Measurements from ENCODE around the gene FAM120B. TPM values are rescaled to one million over a fixed set of nuclear protein-coding genes. Genes with fewer than 3 reads are reported as not detected.
"Not testable (repeated sequence)": the region's sequence is repeated elsewhere in the genome, so short reads cannot be mapped to it uniquely, and the experiment has no call there.

FAM120B gene
- total RNA-seq, 3 donors from 2014 or later = 13.8 to 14.3 (median 14.3) TPM

- ATAC-seq (no peak), DNase-seq (no peak)
- Mint-ChIP-seq H3K4me3 (no peak overlapping the region), H3K4me1 (ENCODE audit: low read depth) (no peaks in the 10 kb centered on the region), H3K9me3 (no peaks in the 10 kb centered on the region), H3K36me3 (ENCODE audit: insufficient read depth) (peaks cover 47% of the 10 kb centered on the region), H3K27me3 (ENCODE audit: low read depth) (no peaks in the 10 kb centered on the region)
Observed at GRCh38 chr6:170402318-170403040, 95.9 kb downstream of the FAM120B start.

- peaks cover 5% of the 10 kb centered on the region for H3K9me3 Mint-ChIP-seq
- no peak for ATAC-seq
- no peak for DNase-seq
- H3K27me3 Mint-ChIP-seq (ENCODE audit: low read depth) = no peaks in the 10 kb centered on the region
- H3K36me3 Mint-ChIP-seq (ENCODE audit: insufficient read depth) = peaks cover 48% of the 10 kb centered on the region
- no peaks in the 10 kb centered on the region for H3K4me1 Mint-ChIP-seq (ENCODE audit: low read depth)
- H3K4me3 Mint-ChIP-seq = no peak overlapping the region
Observed at GRCh38 chr6:170403451-170403850, 96.9 kb downstream of the FAM120B start.

- Mint-ChIP-seq H3K36me3 (ENCODE audit: insufficient read depth) (peaks cover 48% of the 10 kb centered on the region), H3K27me3 (ENCODE audit: low read depth) (no peaks in the 10 kb centered on the region), H3K4me1 (ENCODE audit: low read depth) (no peaks in the 10 kb centered on the region), H3K9me3 (peaks cover 5% of the 10 kb centered on the region), H3K4me3 (no peak overlapping the region)
- DNase-seq (no peak), ATAC-seq (no peak)
Observed at GRCh38 chr6:170404036-170404435, 97.5 kb downstream of the FAM120B start.

GRCh38 chr6:170404697-170405096 lies 98.1 kb downstream of the FAM120B start:
- Mint-ChIP-seq H3K36me3 (ENCODE audit: insufficient read depth) (peaks cover 48% of the 10 kb centered on the region), H3K9me3 (peaks cover 5% of the 10 kb centered on the region), H3K4me3 (no peak overlapping the region), H3K4me1 (ENCODE audit: low read depth) (no peaks in the 10 kb centered on the region), H3K27me3 (ENCODE audit: low read depth) (no peaks in the 10 kb centered on the region)
- no peak for DNase-seq
- ATAC-seq = no peak

GRCh38 chr6:170405311-170405975 lies 98.9 kb downstream of the FAM120B start:
- ATAC-seq = no peak
- Mint-ChIP-seq H3K4me3 (no peak overlapping the region), H3K9me3 (peaks cover 11% of the 10 kb centered on the region), H3K36me3 (ENCODE audit: insufficient read depth) (peaks cover 48% of the 10 kb centered on the region), H3K4me1 (ENCODE audit: low read depth) (no peaks in the 10 kb centered on the region), H3K27me3 (ENCODE audit: low read depth) (no peaks in the 10 kb centered on the region)
- DNase-seq = no peak

- no peaks in the 10 kb centered on the region for H3K27me3 Mint-ChIP-seq (ENCODE audit: low read depth)
- ATAC-seq (no peak), DNase-seq (no peak)
- no peaks in the 10 kb centered on the region for H3K4me1 Mint-ChIP-seq (ENCODE audit: low read depth)
- peaks cover 23% of the 10 kb centered on the region for H3K9me3 Mint-ChIP-seq
- H3K36me3 Mint-ChIP-seq (ENCODE audit: insufficient read depth) = peaks cover 42% of the 10 kb centered on the region
- H3K4me3 Mint-ChIP-seq = no peak overlapping the region
Observed at GRCh38 chr6:170407200-170407599, 100.6 kb downstream of the FAM120B start.

- Mint-ChIP-seq H3K9me3 (peaks cover 23% of the 10 kb centered on the region), H3K4me1 (ENCODE audit: low read depth) (no peaks in the 10 kb centered on the region), H3K27me3 (ENCODE audit: low read depth) (no peaks in the 10 kb centered on the region), H3K36me3 (ENCODE audit: insufficient read depth) (peaks cover 38% of the 10 kb centered on the region), H3K4me3 (no peak overlapping the region)
- DNase-seq (no peak), ATAC-seq (no peak)
Observed at GRCh38 chr6:170407932-170408331, 101.4 kb downstream of the FAM120B start.

- Mint-ChIP-seq H3K36me3 (ENCODE audit: insufficient read depth) (peaks cover 26% of the 10 kb centered on the region), H3K9me3 (peaks cover 34% of the 10 kb centered on the region)
- H3K4me1 Mint-ChIP-seq (ENCODE audit: low read depth); H3K4me3 Mint-ChIP-seq; ATAC-seq; H3K27me3 Mint-ChIP-seq (ENCODE audit: low read depth); DNase-seq: not testable (repeated sequence)
Observed at GRCh38 chr6:170409746-170410145, 103.2 kb downstream of the FAM120B start.

GRCh38 chr6:170410241-170410640 lies 103.7 kb downstream of the FAM120B start:
- Mint-ChIP-seq H3K4me1 (ENCODE audit: low read depth) (no peaks in the 10 kb centered on the region), H3K36me3 (ENCODE audit: insufficient read depth) (peaks cover 21% of the 10 kb centered on the region)
- no peak for ATAC-seq

GRCh38 chr6:170415318-170415717 lies 108.8 kb downstream of the FAM120B start:
- DNase-seq = no peak
- Mint-ChIP-seq H3K4me1 (ENCODE audit: low read depth) (no peaks in the 10 kb centered on the region), H3K4me3 (no peak overlapping the region), H3K36me3 (ENCODE audit: insufficient read depth) (no peaks in the 10 kb centered on the region), H3K9me3 (peaks cover 29% of the 10 kb centered on the region), H3K27me3 (ENCODE audit: low read depth) (peaks cover 14% of the 10 kb centered on the region)
- ATAC-seq = no peak

More at GRCh38 chr6:170410241-170410640, 103.7 kb downstream of the FAM120B start:
- Mint-ChIP-seq H3K9me3 (peaks cover 38% of the 10 kb centered on the region), H3K27me3 (ENCODE audit: low read depth) (peaks cover 4% of the 10 kb centered on the region), H3K4me3 (no peak overlapping the region)
- no peak for DNase-seq

- Mint-ChIP-seq H3K9me3 (peaks cover 20% of the 10 kb centered on the region), H3K4me1 (ENCODE audit: low read depth) (no peaks in the 10 kb centered on the region), H3K4me3 (no peak overlapping the region), H3K27me3 (ENCODE audit: low read depth) (peaks cover 14% of the 10 kb centered on the region), H3K36me3 (ENCODE audit: insufficient read depth) (no peaks in the 10 kb centered on the region)
- DNase-seq (no peak), ATAC-seq (no peak)
Observed at GRCh38 chr6:170416303-170416702, 109.7 kb downstream of the FAM120B start.

- DNase-seq (no peak), ATAC-seq (no peak)
- peaks cover 17% of the 10 kb centered on the region for H3K9me3 Mint-ChIP-seq
- H3K36me3 Mint-ChIP-seq (ENCODE audit: insufficient read depth) = no peaks in the 10 kb centered on the region
- H3K4me1 Mint-ChIP-seq (ENCODE audit: low read depth) = no peaks in the 10 kb centered on the region
- peaks cover 14% of the 10 kb centered on the region for H3K27me3 Mint-ChIP-seq (ENCODE audit: low read depth)
- no peak overlapping the region for H3K4me3 Mint-ChIP-seq
Observed at GRCh38 chr6:170416959-170417606, 110.5 kb downstream of the FAM120B start.

GRCh38 chr6:170417881-170418280 lies 111.3 kb downstream of the FAM120B start:
- DNase-seq (no peak), ATAC-seq (no peak)
- Mint-ChIP-seq H3K4me3 (no peak overlapping the region), H3K9me3 (peaks cover 17% of the 10 kb centered on the region), H3K4me1 (ENCODE audit: low read depth) (no peaks in the 10 kb centered on the region), H3K27me3 (ENCODE audit: low read depth) (peaks cover 17% of the 10 kb centered on the region), H3K36me3 (ENCODE audit: insufficient read depth) (no peaks in the 10 kb centered on the region)

- Mint-ChIP-seq H3K36me3 (ENCODE audit: insufficient read depth) (no peaks in the 10 kb centered on the region), H3K4me1 (ENCODE audit: low read depth) (no peaks in the 10 kb centered on the region), H3K27me3 (ENCODE audit: low read depth) (peaks cover 17% of the 10 kb centered on the region), H3K9me3 (peaks cover under 1% of the 10 kb centered on the region), H3K4me3 (no peak overlapping the region)
- ATAC-seq (no peak), DNase-seq (no peak)
Observed at GRCh38 chr6:170420283-170420682, 113.7 kb downstream of the FAM120B start.

Data from activated T-cell treated with anti-CD3 and anti-CD28 coated beads, Interleukin-2, amount 50 U/mL, for 4 hours (primary cell).